ENCODE data around the gene UTS2R. TPM values are rescaled to one million over a fixed set of nuclear protein-coding genes. Genes with fewer than 3 reads are reported as not detected.

UTS2R gene
- total RNA-seq, 1 donor from 2014 or later, result not detected

DNA sequence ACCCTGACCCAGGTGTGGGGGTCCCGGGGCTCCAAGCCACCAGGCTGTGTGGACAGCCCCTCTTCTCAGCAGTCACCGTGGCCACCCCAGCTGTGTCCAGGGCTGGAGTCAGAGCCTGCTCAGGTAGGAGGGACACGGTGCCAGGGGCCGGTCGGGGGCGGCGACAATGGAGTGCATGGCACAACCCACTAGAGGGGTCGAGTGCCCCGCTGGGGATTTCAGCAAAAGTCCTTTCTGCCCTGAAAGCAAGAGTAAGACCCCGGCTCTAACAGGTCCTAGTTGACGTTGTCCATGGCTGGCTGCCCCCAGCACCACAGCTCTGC is 11.3 kb downstream of the UTS2R start:
- no peak overlapping the region for H3K4me3 ChIP-seq (ENCODE audit: low read depth, low read length)
- TF ChIP-seq, protein P1, sequence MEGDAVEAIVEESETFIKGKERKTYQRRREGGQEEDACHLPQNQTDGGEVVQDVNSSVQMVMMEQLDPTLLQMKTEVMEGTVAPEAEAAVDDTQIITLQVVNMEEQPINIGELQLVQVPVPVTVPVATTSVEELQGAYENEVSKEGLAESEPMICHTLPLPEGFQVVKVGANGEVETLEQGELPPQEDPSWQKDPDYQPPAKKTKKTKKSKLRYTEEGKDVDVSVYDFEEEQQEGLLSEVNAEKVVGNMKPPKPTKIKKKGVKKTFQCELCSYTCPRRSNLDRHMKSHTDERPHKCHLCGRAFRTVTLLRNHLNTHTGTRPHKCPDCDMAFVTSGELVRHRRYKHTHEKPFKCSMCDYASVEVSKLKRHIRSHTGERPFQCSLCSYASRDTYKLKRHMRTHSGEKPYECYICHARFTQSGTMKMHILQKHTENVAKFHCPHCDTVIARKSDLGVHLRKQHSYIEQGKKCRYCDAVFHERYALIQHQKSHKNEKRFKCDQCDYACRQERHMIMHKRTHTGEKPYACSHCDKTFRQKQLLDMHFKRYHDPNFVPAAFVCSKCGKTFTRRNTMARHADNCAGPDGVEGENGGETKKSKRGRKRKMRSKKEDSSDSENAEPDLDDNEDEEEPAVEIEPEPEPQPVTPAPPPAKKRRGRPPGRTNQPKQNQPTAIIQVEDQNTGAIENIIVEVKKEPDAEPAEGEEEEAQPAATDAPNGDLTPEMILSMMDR (IDR thresholded peaks at IDR 0.05; ENCODE audit: insufficient read depth, low read length, severe bottlenecking), result no peak
- DNase-seq (ENCODE audit: low read depth) (no peak), FAIRE-seq (no peak)
- peaks cover 9% of the 10 kb centered on the region for H3K27me3 ChIP-seq (ENCODE audit: control insufficient read depth, insufficient read depth, low read length)
- no peaks in the 10 kb centered on the region for H3K36me3 ChIP-seq (ENCODE audit: control insufficient read depth, insufficient read depth, low read length)

DNA sequence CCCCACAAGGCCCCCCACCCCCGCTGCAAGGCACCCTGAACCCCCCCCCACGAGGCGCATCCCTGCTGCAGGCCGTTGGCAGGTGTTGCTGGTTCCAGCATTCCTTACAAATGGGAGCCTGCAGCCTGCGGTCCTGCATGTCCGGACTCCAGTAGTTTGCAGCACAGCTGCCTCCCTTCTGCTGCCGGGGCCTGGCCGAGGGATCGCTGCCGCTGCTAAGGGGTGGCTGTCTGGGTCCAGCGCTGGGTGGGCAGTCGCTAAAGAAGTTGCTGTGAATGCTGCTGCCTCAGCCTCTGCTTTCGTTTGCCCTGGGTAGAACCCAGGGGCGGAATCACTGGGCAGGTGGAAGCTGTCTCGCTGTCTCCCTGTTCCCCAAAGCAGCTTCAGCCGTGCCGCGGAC is 11.8 kb downstream of the UTS2R start:
- TF ChIP-seq, protein P1 (IDR thresholded peaks at IDR 0.05; ENCODE audit: insufficient read depth, low read length, severe bottlenecking), result no peak
- DNase-seq (ENCODE audit: low read depth) (no peak), FAIRE-seq (no peak)
- Histone ChIP-seq H3K36me3 (ENCODE audit: control insufficient read depth, insufficient read depth, low read length) (no peaks in the 10 kb centered on the region), H3K27me3 (ENCODE audit: control insufficient read depth, insufficient read depth, low read length) (peaks cover 7% of the 10 kb centered on the region), H3K4me3 (ENCODE audit: low read depth, low read length) (no peak overlapping the region)

DNA sequence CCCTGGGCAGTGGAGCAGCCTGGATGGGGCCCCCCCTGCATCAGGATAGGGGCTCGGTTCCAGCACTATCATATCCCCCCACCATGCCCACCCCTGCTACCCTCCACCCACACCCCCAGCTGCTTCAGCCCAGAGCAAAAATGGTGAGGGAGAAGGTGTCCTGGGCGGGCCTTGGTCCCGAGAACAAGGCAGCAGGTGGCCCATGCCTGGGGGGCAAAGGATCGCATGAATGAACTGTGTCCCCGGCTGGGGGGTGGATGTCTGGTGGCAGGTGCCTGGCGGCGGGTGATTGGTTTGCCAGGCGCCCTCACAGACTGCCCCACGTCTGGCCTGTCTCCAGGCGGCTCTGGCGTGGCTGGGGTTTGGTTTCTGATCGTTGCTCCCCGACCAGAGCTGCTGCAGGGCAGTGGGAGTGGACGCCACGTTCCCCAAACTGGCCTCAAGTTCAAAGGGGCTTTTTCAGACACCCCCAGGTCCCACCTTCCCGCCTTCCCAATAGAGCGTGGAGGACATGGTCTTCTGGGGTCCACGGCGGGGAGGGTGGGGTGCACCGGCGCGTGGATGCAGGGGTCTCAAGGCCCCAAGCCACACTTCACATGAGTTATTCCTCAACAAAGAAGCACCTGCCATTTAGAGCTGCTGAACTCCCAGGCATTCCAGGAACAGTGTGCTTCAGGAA is 12.6 kb downstream of the UTS2R start:
- TF ChIP-seq, protein P1 (IDR thresholded peaks at IDR 0.05; ENCODE audit: insufficient read depth, low read length, severe bottlenecking), result no peak
- FAIRE-seq, result no peak
- H3K27me3 ChIP-seq (ENCODE audit: control insufficient read depth, insufficient read depth, low read length), result peaks cover 7% of the 10 kb centered on the region
- H3K36me3 ChIP-seq (ENCODE audit: control insufficient read depth, insufficient read depth, low read length), result no peaks in the 10 kb centered on the region
- no peak for DNase-seq (ENCODE audit: low read depth)
- no peak overlapping the region for H3K4me3 ChIP-seq (ENCODE audit: low read depth, low read length)

DNA sequence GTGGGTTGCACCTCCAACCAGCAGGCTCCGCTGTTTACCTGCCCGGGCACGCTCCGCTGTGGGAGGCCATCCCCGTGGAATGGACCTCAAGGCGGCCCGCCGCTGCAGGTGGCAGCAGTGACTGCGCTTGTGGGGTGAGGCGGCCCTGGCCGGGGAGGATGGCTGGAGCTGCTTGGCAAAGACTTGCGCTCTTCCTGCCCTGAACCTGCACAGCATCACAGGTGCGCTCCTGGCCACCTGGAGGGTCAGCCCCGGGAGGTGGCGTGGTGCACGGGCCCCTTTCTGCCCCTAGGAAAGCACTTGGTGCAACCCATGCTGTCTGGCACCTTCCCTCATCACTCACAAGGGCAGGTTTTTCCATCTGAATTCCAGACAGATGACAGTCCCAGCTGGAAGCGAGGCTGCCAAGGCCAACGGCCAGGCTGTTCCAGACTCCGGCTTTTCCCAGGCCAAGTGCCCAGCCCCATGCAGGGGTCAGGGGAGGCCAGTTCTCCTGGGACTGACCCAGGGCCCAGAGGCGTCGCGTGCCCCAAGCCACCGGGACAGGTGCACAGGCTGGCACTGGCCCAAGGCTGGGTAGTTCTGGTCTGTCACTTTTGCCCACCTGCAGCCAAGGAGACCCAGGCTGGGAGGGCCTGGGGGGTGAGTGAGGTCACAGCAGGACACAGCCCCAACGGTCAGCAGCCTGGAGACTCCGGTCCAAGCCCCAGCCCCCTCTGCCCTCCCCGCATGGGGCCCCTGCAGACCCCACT is 13.3 kb downstream of the UTS2R start:
- DNase-seq (ENCODE audit: low read depth) (peak; percentile 77), FAIRE-seq (peak; percentile 40)
- TF ChIP-seq, protein P1 (IDR thresholded peaks at IDR 0.05; ENCODE audit: insufficient read depth, low read length, severe bottlenecking), result peak; percentile 79

DNA sequence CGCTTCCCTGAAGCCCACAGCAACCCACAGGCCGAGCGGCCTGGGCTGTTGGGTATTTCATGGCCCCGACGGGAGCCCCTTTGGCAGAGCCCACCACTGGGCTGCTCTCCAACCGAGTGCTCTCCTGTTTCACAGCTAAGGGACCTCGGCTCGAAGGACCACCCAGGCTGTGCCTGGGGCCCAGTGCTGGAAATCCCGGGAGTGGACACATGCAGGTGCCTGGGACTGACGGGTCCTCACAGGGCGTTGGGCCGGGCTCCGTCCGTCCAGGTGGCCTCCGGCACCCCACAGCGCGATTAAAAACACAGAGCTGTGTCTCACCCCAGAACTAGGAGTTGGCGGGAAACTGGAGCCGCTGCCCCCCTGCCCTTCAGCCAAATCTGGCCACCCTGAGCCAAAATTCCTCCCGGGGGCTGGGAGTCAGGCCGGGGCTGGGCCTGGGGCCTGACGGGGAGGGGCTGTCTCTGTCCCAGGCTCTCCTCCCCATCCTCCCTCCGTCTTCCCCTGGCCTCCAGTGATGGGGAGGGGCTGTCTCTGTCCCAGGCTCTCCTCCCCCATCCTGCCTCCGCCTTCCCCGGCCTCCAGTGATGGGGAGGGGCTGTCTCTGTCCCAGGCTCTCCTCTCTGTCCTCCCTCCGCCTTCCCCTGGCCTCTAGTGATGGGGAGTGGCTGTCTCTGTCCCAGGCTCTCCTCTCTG is 14.1 kb downstream of the UTS2R start:
- Histone ChIP-seq H3K27me3 (ENCODE audit: control insufficient read depth, insufficient read depth, low read length) (peaks cover 2% of the 10 kb centered on the region), H3K36me3 (ENCODE audit: control insufficient read depth, insufficient read depth, low read length) (no peaks in the 10 kb centered on the region), H3K4me3 (ENCODE audit: low read depth, low read length) (no peak overlapping the region)
- no peak for FAIRE-seq
- no peak for DNase-seq (ENCODE audit: low read depth)
- TF ChIP-seq, protein P1 (IDR thresholded peaks at IDR 0.05; ENCODE audit: insufficient read depth, low read length, severe bottlenecking), result no peak

More for the DNA sequence above, 13.3 kb downstream of the UTS2R start:
- Histone ChIP-seq H3K27me3 (ENCODE audit: control insufficient read depth, insufficient read depth, low read length) (peaks cover 6% of the 10 kb centered on the region), H3K36me3 (ENCODE audit: control insufficient read depth, insufficient read depth, low read length) (no peaks in the 10 kb centered on the region), H3K4me3 (ENCODE audit: low read depth, low read length) (no peak overlapping the region)

Measured in bronchial epithelial cell (primary cell).